OCI-LY3 (cell line): Measurements from ENCODE around the gene TCF4.

ENCODE experiments used
- H2AFZ ChIP-seq: fragments of 200-600, 300-600 bp; shearing (Covaris generic); 2 replicates; pipeline ENCODE4 v1.6.0; 2014; ENCODE audit warnings: antibody characterized with exemption, low read depth, low read length
- H3K27ac ChIP-seq: fragments of 200-600, 300-600 bp; sonication (generic); 2 replicates; pipeline ENCODE4 v1.5.1; 2014; ENCODE audit warnings: mild to moderate bottlenecking, low read length, moderate library complexity, mixed read lengths
- H3K27me3 ChIP-seq: fragments of 200-600, 300-600 bp; sonication (generic); 2 replicates; pipeline ENCODE4 v1.6.1; 2014; ENCODE audit warnings: low read depth, low read length, mixed read lengths
- H3K36me3 ChIP-seq: fragments of 200-600, 300-600 bp; sonication (generic); replicated peaks from 2 replicates; pipeline ENCODE3; 2014; ENCODE audit warnings: low read depth, low read length, mixed read lengths
- H3K4me1 ChIP-seq: fragments of 300-600, 200-600 bp; sonication (generic); 2 replicates; pipeline ENCODE4 v1.6.1; 2014; ENCODE audit warnings: low read length, mixed read lengths
- H3K4me2 ChIP-seq: fragments of 200-600, 300-600 bp; sonication (generic); 2 replicates; pipeline ENCODE4 v1.6.1; 2014; ENCODE audit warnings: low read length, mixed read lengths
- H3K4me3 ChIP-seq: fragments of 300-600, 200-600 bp; sonication (generic); 2 replicates; pipeline ENCODE4 v1.5.1; 2014; ENCODE audit warnings: antibody characterized with exemption, mild to moderate bottlenecking, low read length, moderate library complexity
- H3K79me2 ChIP-seq: fragments of 300-600, 200-600 bp; shearing (Covaris generic); 2 replicates; pipeline ENCODE4 v1.6.1; 2014; ENCODE audit warnings: mild to moderate bottlenecking, low read length, mixed read lengths
- H3K9ac ChIP-seq: fragments of 300-600, 200-600 bp; shearing (Covaris generic); 2 replicates; pipeline ENCODE4 v1.6.0; 2014; ENCODE audit warnings: mild to moderate bottlenecking, low read length, moderate library complexity
- H3K9me3 ChIP-seq: fragments of 200-600, 300-600 bp; shearing (Covaris generic); 2 replicates; pipeline ENCODE4 v1.6.1; 2014; ENCODE audit warnings: low read length, mixed read lengths; ENCODE audit not compliant: insufficient read depth
- H4K20me1 ChIP-seq: fragments of 200-600, 300-600 bp; sonication (generic); 2 replicates; pipeline ENCODE4 v1.6.1; 2016; ENCODE audit warnings: low read length, mixed read lengths; ENCODE audit not compliant: insufficient read depth
- EZH2phosphoT487 ChIP-seq: fragments of 200-600 bp; shearing (Covaris generic); IDR thresholded peaks from 2 replicates; pipeline ENCODE4 v1.6.1; 2018; ENCODE audit warnings: antibody characterized with exemption, mixed run types, low read depth
- TF ChIP-seq, protein P1 (sequence below): fragments of 200-600, 300-600 bp; sonication (generic); IDR thresholded peaks from 2 replicates; pipeline ENCODE4 v1.5.1; 2014; ENCODE audit warnings: antibody characterized with exemption, low read length, low read depth

TCF4 gene

DNA sequence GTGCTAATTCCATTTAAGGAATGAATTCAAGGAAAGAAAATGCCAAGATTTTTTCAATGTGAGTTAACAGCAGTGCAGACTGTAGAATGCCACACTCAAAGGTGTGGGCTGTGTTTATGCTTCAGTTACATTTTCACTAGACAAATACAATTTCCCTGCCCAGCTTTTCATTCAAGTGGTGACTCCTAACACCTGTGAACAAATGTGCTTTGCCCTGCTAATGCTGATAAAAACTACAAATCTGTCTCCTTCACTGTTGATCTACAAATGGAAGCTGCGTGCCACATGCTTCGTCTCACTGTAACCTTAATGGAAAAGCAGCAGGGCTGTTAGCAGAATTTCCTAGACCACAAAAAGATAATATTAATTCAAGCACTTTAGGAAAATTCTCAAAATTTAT, 19.8 kb upstream of the TCF4 start:
- Histone ChIP-seq H3K27me3 (no peaks in the 10 kb centered on the region), H3K9ac (peak overlapping the region; percentile 82), H3K4me1 (peaks cover 63% of the 10 kb centered on the region), H4K20me1 (no peaks in the 10 kb centered on the region), H3K9me3 (peaks cover 16% of the 10 kb centered on the region; the same call in 1 of the 2 replicates), H3K4me3 (peak overlapping the region; percentile 45; the same call in 1 of the 2 replicates), H3K79me2 (peaks cover 47% of the 10 kb centered on the region), H3K27ac (peak overlapping the region; percentile 90), H3K4me2 (peak overlapping the region; percentile 62), H2AFZ (peak overlapping the region; percentile 48), H3K36me3 (peaks cover 19% of the 10 kb centered on the region)
- TF ChIP-seq, protein P1, sequence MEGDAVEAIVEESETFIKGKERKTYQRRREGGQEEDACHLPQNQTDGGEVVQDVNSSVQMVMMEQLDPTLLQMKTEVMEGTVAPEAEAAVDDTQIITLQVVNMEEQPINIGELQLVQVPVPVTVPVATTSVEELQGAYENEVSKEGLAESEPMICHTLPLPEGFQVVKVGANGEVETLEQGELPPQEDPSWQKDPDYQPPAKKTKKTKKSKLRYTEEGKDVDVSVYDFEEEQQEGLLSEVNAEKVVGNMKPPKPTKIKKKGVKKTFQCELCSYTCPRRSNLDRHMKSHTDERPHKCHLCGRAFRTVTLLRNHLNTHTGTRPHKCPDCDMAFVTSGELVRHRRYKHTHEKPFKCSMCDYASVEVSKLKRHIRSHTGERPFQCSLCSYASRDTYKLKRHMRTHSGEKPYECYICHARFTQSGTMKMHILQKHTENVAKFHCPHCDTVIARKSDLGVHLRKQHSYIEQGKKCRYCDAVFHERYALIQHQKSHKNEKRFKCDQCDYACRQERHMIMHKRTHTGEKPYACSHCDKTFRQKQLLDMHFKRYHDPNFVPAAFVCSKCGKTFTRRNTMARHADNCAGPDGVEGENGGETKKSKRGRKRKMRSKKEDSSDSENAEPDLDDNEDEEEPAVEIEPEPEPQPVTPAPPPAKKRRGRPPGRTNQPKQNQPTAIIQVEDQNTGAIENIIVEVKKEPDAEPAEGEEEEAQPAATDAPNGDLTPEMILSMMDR = no peak
- no peak for TF ChIP-seq EZH2phosphoT487

DNA sequence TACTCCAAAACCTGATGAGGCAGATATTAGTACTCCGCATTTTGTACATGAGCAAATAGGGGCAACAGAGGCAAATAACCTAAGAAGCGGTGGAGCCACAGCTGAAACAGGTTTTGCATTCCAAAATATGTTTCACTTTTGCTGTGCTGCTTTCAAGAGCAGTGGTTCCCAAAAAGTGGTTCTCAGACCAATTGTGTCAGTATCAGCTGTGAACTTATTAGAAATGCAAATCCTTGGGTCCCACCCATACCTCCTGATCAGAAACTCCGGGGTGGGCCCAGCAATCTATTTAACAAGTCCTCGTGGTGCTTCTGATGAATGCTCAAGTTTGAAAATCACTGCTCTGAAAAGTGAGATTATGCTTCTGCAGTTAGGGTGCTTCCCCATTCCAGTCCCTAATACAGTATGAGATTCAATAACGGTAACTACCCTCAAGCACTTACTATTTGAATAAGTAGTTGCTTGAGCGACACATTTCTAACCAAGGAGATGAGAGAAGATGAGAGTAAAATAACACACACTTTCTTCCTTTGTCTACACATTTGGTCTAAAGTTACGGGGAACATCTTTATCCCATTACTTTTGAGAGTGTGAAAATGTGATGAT, 17.8 kb upstream of the TCF4 start:
- Histone ChIP-seq H3K4me2 (peak overlapping the region; percentile 80), H3K36me3 (peaks cover 19% of the 10 kb centered on the region), H3K9me3 (peaks cover 16% of the 10 kb centered on the region; the same call in 1 of the 2 replicates), H3K79me2 (peaks cover 48% of the 10 kb centered on the region), H3K9ac (peak overlapping the region; percentile 88), H4K20me1 (no peaks in the 10 kb centered on the region), H3K27ac (peak overlapping the region; percentile 90), H3K27me3 (no peaks in the 10 kb centered on the region), H3K4me1 (peaks cover 70% of the 10 kb centered on the region), H2AFZ (no peak overlapping the region), H3K4me3 (peak overlapping the region; percentile 57)
- TF ChIP-seq EZH2phosphoT487 = no peak
- TF ChIP-seq, protein P1 = no peak

DNA sequence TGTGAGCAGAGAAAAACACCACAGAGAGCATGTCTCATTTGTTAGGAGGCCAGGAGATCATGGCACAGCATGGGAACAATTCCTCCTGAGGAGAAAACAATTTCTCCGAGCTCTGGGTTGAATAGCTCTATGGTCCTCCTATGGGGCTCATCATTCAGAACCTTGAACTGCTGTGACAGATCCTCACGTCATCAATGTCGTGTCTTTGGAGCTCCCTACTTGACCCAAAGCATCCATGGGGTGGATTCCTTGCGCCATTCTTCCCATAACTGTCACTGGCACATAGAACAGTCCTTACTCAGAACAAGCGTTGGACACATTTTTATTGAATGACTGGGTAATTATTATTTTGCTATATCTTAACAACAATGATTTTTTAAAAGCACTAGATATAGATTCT, 15.8 kb upstream of the TCF4 start:
- Histone ChIP-seq H3K4me3 (no peak overlapping the region), H4K20me1 (no peaks in the 10 kb centered on the region), H3K36me3 (peaks cover 8% of the 10 kb centered on the region), H3K79me2 (peaks cover 40% of the 10 kb centered on the region), H3K4me2 (0 out of 2 replicates have a peak overlapping the region, but pooled peaks have one; percentile 80), H3K9me3 (peaks cover 4% of the 10 kb centered on the region; the same call in 1 of the 2 replicates), H2AFZ (no peak overlapping the region), H3K9ac (peak overlapping the region; percentile 88; the same call in 1 of the 2 replicates), H3K27me3 (no peaks in the 10 kb centered on the region), H3K4me1 (peaks cover 62% of the 10 kb centered on the region), H3K27ac (peak overlapping the region; percentile 90)
- TF ChIP-seq, protein P1 = no peak
- no peak for TF ChIP-seq EZH2phosphoT487

- Histone ChIP-seq H3K4me1 (peaks cover 26% of the 10 kb centered on the region), H2AFZ (no peak overlapping the region), H3K4me3 (no peak overlapping the region), H3K9me3 (no peaks in the 10 kb centered on the region), H3K27me3 (no peaks in the 10 kb centered on the region), H3K9ac (no peak overlapping the region), H3K36me3 (no peaks in the 10 kb centered on the region), H3K4me2 (no peak overlapping the region), H4K20me1 (no peaks in the 10 kb centered on the region), H3K27ac (no peak overlapping the region), H3K79me2 (peaks cover 12% of the 10 kb centered on the region)
- TF ChIP-seq, protein P1 = no peak
- TF ChIP-seq EZH2phosphoT487 = no peak
Observed at GRCh38 chr18:55593888-55594287, 5.9 kb upstream of the TCF4 start.
